ENCODE data around the gene CPSF6.
"Not testable (repeated sequence)": the region's sequence is repeated elsewhere in the genome, so short reads cannot be mapped to it uniquely, and the experiment has no call there.

CPSF6 gene

DNA sequence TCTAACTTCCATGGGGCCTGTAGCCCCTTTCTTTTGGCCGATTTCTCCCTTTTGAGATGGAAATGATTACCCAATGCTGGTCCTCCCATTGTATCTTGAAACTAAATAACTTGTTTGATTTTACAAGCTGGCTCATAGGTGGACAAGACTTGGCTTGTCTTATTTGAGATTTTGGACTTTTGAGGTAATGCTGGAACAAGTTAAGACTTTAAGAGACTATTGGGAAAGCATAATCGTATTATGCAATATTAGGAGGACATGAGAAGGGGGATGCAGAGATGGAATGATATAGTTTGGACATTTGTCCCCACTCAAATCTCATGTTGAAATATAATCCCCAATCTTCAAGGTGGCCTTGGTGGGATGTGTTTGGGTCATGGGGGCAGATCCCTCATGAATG is 59.6 kb downstream of the CPSF6 start:
- H3K27ac ChIP-seq, result no peak overlapping the region
- no peak for TF ChIP-seq ZFX (IDR thresholded peaks at IDR 0.05; ENCODE audit: borderline replicate concordance)
- TF ChIP-seq, protein P1, sequence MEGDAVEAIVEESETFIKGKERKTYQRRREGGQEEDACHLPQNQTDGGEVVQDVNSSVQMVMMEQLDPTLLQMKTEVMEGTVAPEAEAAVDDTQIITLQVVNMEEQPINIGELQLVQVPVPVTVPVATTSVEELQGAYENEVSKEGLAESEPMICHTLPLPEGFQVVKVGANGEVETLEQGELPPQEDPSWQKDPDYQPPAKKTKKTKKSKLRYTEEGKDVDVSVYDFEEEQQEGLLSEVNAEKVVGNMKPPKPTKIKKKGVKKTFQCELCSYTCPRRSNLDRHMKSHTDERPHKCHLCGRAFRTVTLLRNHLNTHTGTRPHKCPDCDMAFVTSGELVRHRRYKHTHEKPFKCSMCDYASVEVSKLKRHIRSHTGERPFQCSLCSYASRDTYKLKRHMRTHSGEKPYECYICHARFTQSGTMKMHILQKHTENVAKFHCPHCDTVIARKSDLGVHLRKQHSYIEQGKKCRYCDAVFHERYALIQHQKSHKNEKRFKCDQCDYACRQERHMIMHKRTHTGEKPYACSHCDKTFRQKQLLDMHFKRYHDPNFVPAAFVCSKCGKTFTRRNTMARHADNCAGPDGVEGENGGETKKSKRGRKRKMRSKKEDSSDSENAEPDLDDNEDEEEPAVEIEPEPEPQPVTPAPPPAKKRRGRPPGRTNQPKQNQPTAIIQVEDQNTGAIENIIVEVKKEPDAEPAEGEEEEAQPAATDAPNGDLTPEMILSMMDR (IDR thresholded peaks at IDR 0.05), result no peak

DNA sequence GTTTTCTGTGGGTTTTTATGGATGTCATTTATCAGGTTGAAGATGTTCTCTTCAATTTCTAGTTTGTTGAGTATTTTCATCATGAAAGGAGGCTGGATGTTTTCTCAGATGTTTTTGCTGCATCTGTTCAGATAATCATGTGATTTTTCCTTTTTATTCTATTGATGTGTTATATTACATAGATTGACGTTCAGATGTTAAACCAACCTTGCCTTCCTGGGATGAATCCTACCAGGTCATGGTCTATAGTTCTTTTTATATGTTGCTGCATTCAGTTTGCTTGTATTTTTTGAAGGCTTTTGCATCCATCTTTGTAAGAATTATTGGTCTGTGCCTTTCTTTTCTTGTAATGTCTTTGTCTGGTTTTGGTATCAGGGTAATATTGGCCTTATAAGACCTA is 64.9 kb downstream of the CPSF6 start:
- H3K27ac ChIP-seq, result no peak overlapping the region
- TF ChIP-seq ZFX (IDR thresholded peaks at IDR 0.05; ENCODE audit: borderline replicate concordance), result no peak
- TF ChIP-seq, protein P1 (IDR thresholded peaks at IDR 0.05), result no peak

DNA sequence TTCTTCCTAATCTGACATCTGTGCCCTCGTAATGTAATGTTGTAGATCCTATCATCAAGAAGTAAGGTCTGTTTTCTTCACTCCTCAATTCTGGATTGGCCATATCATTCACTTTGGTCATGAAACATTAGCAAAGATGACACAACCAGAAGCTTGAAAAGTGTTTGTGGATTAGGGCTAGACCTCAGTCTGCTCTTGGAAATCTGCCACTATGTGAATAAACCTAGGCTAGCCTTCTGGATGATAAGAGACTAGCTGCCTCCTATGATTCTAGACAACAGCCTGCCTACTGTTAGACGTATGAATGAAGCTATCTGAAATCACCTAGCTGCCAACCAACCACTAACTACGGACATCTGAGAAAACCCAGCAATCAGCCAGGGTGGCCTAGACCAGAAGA is 70.1 kb downstream of the CPSF6 start:
- TF ChIP-seq ZFX (IDR thresholded peaks at IDR 0.05; ENCODE audit: borderline replicate concordance), result no peak
- TF ChIP-seq, protein P1 (IDR thresholded peaks at IDR 0.05), result no peak
- no peak overlapping the region for H3K27ac ChIP-seq

DNA sequence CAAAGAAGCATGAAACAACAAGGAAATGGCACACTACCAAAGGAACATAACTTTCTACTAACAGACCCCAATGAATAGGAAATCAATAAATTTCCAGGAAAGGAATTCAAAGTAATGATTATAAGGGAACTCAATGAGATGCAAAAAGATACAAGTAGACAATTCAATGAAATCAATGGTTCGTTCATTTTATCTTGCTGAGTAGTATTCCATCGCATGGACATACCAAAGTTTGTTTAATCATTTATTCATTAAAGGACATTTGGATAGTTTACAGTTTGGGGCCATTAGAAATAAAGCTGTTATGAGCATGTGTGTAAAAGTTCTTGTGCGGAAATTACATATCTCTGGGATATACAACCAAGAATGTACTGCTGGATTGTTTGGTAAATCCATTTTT is 73.8 kb downstream of the CPSF6 start:
- TF ChIP-seq, protein P1 (IDR thresholded peaks at IDR 0.05), result no peak
- no peak for TF ChIP-seq ZFX (IDR thresholded peaks at IDR 0.05; ENCODE audit: borderline replicate concordance)

DNA sequence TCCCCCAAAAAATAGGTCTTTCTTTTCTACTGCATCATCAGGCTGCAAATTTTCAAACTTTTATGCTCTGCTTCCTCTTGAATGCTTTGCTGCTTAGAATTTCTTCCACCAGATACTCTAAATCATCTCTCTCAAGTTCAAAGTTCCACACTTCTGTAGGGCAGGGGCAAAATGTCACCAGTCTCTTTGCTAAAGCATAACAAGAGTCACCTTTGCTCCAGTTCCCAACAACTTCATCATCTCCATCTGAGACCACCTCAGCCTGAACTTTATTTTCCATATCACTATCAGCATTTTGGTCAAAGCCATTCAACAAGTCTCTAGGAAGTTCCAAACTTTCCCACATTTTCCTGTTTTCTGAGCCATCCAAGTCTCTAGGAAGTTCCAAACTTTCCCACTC is 77.4 kb downstream of the CPSF6 start:
- H3K27ac ChIP-seq, result not testable (repeated sequence)

More for the DNA sequence above, 73.8 kb downstream of the CPSF6 start:
- H3K27ac ChIP-seq, result no peak overlapping the region

DNA sequence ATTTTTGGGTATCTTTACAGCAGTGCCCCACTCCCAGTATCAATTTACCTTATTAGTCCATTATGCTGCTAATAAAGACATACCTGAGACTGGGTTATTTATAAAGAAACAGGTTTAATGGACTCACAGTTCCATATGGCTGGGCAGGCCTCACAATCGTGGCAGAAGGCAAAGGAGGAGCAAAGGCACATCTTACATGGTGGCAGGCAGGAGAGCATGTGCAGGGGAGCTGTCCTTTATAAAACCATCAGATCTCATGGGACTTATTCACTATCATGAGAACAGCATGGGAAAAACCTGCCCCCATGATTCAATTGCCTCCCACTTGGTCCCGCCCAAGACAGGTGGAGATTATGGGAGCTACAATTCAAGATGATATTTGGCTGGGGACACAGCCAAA is 77.9 kb downstream of the CPSF6 start:
- H3K27ac ChIP-seq, result not testable (repeated sequence)

DNA sequence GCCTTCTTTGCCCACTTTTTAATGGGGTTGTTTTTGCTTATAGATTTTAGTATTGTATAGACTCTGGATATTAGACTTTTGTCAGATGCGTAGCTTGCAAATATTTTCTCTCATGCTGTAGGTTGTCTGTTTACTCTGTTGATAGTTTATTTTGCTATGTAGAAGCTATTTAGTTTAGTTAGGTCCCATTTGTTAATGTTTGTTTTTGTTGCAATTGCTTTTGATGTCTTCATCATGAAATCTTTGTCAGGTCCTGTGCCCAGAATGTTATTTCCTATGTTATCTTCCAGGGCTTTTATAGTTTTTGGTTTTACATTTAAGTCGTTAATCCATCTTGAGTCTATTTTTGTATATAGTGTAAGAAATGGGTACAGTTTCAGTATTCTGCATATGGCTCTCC is 78.9 kb downstream of the CPSF6 start:
- TF ChIP-seq, protein P1 (IDR thresholded peaks at IDR 0.05), result no peak
- TF ChIP-seq ZFX (IDR thresholded peaks at IDR 0.05; ENCODE audit: borderline replicate concordance), result no peak
- H3K27ac ChIP-seq, result no peak overlapping the region

DNA sequence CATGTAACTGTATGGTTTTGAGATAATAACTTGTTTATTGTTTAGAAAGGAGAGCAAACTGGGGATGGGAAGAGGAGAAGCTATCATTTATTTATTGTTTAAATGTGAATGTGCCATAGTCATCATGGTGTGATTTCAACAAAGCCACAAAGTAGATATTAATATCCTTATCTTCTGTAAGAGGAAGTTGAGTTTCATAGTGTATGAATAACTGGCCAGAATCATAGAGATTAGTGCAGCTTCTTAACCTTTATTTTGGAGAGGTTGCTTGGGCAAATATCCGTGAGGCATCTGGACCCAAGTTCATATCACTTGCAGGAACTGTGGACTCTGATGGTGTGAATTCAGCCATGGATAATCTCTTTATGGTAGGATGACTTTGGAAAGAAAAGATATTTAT is 82.0 kb downstream of the CPSF6 start:
- no peak for TF ChIP-seq ZFX (IDR thresholded peaks at IDR 0.05; ENCODE audit: borderline replicate concordance)
- TF ChIP-seq, protein P1 (IDR thresholded peaks at IDR 0.05), result no peak
- H3K27ac ChIP-seq, result no peak overlapping the region

Measured in 22Rv1 (cell line).